ENCODE results near the gene MAS1.

DNA sequence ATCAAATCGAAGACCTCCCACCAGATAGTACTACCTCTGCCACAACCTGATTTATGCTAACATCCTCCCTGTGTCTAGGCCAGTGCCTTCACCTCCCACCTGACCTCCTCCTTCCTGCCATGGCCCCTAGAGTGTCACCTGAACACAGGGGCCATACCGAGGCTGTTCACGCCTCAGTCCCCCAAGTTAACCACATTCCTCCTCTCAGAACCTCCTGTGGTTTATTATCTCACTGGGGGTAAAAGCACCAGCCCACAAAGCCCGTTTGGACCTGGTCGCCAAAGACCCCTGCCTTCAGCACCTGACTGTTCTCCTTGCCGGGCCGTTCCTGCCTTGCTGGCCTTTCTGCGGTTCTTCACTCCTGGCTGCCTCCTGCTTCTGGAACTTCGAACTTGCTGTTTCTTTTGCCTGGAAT lies 13.7 kb downstream of the MAS1 start:
- no peak for TF ChIP-seq BHLHE40 (IDR thresholded peaks at IDR 0.05; ENCODE audit: borderline replicate concordance)
- TF ChIP-seq FOXK2 (IDR thresholded peaks at IDR 0.05) = no peak
- TF ChIP-seq ELF4 (IDR thresholded peaks at IDR 0.05) = no peak
- no peak for TF ChIP-seq TARDBP (IDR thresholded peaks at IDR 0.05)
- no peak for TF ChIP-seq FOXM1 (IDR thresholded peaks at IDR 0.05; ENCODE audit: borderline replicate concordance)
- no peak for TF ChIP-seq SUZ12 (IDR thresholded peaks at IDR 0.05)
- TF ChIP-seq CTBP1 (IDR thresholded peaks at IDR 0.05; ENCODE audit: borderline replicate concordance) = no peak
- no peak for TF ChIP-seq LEF1 (IDR thresholded peaks at IDR 0.05; ENCODE audit: borderline replicate concordance)
- TF ChIP-seq FOXA1 (IDR thresholded peaks at IDR 0.05) = no peak
- no peak for TF ChIP-seq SP1 (IDR thresholded peaks at IDR 0.05)
- no peak for TF ChIP-seq L3MBTL2 (conservative IDR thresholded peaks at IDR 0.05)
- no peak for TF ChIP-seq ARNT (IDR thresholded peaks at IDR 0.05)
- TF ChIP-seq NFRKB (IDR thresholded peaks at IDR 0.05) = no peak
- TF ChIP-seq, protein P1, sequence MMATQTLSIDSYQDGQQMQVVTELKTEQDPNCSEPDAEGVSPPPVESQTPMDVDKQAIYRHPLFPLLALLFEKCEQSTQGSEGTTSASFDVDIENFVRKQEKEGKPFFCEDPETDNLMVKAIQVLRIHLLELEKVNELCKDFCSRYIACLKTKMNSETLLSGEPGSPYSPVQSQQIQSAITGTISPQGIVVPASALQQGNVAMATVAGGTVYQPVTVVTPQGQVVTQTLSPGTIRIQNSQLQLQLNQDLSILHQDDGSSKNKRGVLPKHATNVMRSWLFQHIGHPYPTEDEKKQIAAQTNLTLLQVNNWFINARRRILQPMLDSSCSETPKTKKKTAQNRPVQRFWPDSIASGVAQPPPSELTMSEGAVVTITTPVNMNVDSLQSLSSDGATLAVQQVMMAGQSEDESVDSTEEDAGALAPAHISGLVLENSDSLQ (IDR thresholded peaks at IDR 0.05) = no peak
